ENCODE results near the gene LCLAT1.

- TF ChIP-seq, protein P1, sequence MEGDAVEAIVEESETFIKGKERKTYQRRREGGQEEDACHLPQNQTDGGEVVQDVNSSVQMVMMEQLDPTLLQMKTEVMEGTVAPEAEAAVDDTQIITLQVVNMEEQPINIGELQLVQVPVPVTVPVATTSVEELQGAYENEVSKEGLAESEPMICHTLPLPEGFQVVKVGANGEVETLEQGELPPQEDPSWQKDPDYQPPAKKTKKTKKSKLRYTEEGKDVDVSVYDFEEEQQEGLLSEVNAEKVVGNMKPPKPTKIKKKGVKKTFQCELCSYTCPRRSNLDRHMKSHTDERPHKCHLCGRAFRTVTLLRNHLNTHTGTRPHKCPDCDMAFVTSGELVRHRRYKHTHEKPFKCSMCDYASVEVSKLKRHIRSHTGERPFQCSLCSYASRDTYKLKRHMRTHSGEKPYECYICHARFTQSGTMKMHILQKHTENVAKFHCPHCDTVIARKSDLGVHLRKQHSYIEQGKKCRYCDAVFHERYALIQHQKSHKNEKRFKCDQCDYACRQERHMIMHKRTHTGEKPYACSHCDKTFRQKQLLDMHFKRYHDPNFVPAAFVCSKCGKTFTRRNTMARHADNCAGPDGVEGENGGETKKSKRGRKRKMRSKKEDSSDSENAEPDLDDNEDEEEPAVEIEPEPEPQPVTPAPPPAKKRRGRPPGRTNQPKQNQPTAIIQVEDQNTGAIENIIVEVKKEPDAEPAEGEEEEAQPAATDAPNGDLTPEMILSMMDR (conservative IDR thresholded peaks at IDR 0.05; ENCODE audit: low read depth, low read length) = no peak
- TF ChIP-seq POLR2A (IDR thresholded peaks at IDR 0.05; ENCODE audit: low read depth, low read length) = no peak
- TF ChIP-seq, protein P2, sequence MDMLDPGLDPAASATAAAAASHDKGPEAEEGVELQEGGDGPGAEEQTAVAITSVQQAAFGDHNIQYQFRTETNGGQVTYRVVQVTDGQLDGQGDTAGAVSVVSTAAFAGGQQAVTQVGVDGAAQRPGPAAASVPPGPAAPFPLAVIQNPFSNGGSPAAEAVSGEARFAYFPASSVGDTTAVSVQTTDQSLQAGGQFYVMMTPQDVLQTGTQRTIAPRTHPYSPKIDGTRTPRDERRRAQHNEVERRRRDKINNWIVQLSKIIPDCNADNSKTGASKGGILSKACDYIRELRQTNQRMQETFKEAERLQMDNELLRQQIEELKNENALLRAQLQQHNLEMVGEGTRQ (IDR thresholded peaks at IDR 0.05; ENCODE audit: low read depth, low read length) = no peak
- TF ChIP-seq BHLHE40 (IDR thresholded peaks at IDR 0.05; ENCODE audit: low read depth, low read length) = no peak
- TF ChIP-seq RAD21 (IDR thresholded peaks at IDR 0.05; ENCODE audit: low read length) = no peak
- no peak for TF ChIP-seq MAZ (IDR thresholded peaks at IDR 0.05; ENCODE audit: borderline replicate concordance, low read depth, low read length)
Measured at GRCh38 chr2:30480703-30481322, 33.8 kb downstream of the LCLAT1 start.
